ENCODE data around the gene PDE9A. TPM values are rescaled to one million over a fixed set of nuclear protein-coding genes. Genes with fewer than 3 reads are reported as not detected.
"Not testable (repeated sequence)": the region's sequence is repeated elsewhere in the genome, so short reads cannot be mapped to it uniquely, and the experiment has no call there.

Gene PDE9A
- total RNA-seq, 1 experiment from 2014 or later, result 31.9 TPM

DNA sequence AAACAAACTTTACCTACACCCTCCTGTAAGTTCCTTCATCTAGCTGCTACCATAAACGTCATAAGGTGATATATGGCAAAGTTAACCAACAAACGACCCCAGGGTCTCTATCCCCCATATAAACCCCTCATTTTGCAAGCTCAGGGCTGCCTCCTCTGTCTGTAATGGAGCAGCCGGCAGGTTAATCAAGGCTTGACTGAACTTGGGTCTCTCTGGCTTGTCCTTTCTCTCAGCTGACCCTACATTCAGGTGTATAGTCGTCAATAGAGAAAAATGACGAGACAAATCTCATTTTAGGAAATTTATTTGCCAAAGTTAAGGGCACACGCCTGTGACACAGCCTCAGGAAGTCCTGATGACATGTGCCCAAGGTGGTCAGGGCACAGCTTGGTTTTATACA is 158.5 kb downstream of the PDE9A start:
- Histone ChIP-seq H2BK120ac (ENCODE audit: low read depth, low read length, poor library complexity, severe bottlenecking) (no peak overlapping the region), H4K8ac (replicated peaks; ENCODE audit: insufficient read length, low read depth, low read length) (no peak overlapping the region), H3K56ac (ENCODE audit: insufficient read length, low read depth, low read length) (no peak overlapping the region), H3K9me3 (ENCODE audit: control insufficient read depth, low read depth, low read length) (peaks cover 22% of the 10 kb centered on the region), H3K18ac (ENCODE audit: insufficient read length, low read depth, low read length) (no peak overlapping the region), H3K23me2 (ENCODE audit: insufficient read length, low read depth, low read length, poor library complexity, severe bottlenecking) (no peaks in the 10 kb centered on the region), H4K5ac (ENCODE audit: insufficient read length, low read depth, low read length) (no peak overlapping the region), H2AK5ac (ENCODE audit: insufficient read length, low read length) (no peak overlapping the region), H3K23ac (ENCODE audit: insufficient read length, low read depth, low read length) (no peak overlapping the region), H3K9ac (ENCODE audit: extremely low read depth, insufficient read length, low read length) (no peak overlapping the region), H3K14ac (ENCODE audit: insufficient read depth, low read length) (no peak overlapping the region), H3K79me2 (ENCODE audit: insufficient read depth, low read length) (no peaks in the 10 kb centered on the region), H3K79me1 (ENCODE audit: insufficient read depth, low read depth, low read length, poor library complexity, severe bottlenecking) (no peaks in the 10 kb centered on the region), H3K4me2 (ENCODE audit: insufficient read depth, insufficient read length, low read length) (no peak overlapping the region), H2BK12ac (ENCODE audit: insufficient read length, low read depth, low read length) (no peak overlapping the region), H3K27ac (ENCODE audit: insufficient read length, low read depth, low read length) (no peak overlapping the region), H4K91ac (ENCODE audit: insufficient read length, low read depth, low read length) (no peak overlapping the region), H2BK5ac (ENCODE audit: insufficient read length, low read length) (no peak overlapping the region), H2BK20ac (ENCODE audit: low read depth, low read length, poor library complexity, severe bottlenecking) (no peak overlapping the region), H3T11ph (ENCODE audit: low read length) (no peak overlapping the region), H2BK15ac (ENCODE audit: low read depth, low read length) (no peak overlapping the region), H2AFZ (ENCODE audit: low read length) (no peak overlapping the region), H3K4me1 (ENCODE audit: insufficient read depth, low read length) (peaks cover 4% of the 10 kb centered on the region; the same call in 1 of the 2 replicates), H3K4ac (ENCODE audit: low read depth, low read length) (no peak overlapping the region), H3K27me3 (ENCODE audit: insufficient read depth, low read length) (no peaks in the 10 kb centered on the region), H4K20me1 (ENCODE audit: control insufficient read depth, insufficient read depth, insufficient read length) (no peaks in the 10 kb centered on the region)
- no peak for DNase-seq
- WGBS (ENCODE audit: extremely low coverage, insufficient read length, low lambda C conversion rate), result no CpG with 5 or more reads among the region's 6 CpGs
- Mint-ChIP-seq H3K9me3 (peaks cover 28 to 34% of the 10 kb centered on the region in 2 experiments), H3K4me3 (no peak overlapping the region), H3K27me3 (ENCODE audit: low read depth) (no peaks in the 10 kb centered on the region; the same call in none of the 2 replicates), H3K36me3 (ENCODE audit: insufficient read depth in 1 of 3, low read depth in 3 of 3) (peaks cover 7 to 17% (median 16%) of the 10 kb centered on the region in 3 experiments), H3K4me1 (peaks cover 6 to 42% of the 10 kb centered on the region in 2 experiments), H3K27ac (no peak overlapping the region)
- no peak for TF ChIP-seq CTCF (conservative IDR thresholded peaks at IDR 0.05)

GRCh38 chr21:42812528-42813241 is 159.3 kb downstream of the PDE9A start:
- Mint-ChIP-seq H3K36me3 (ENCODE audit: insufficient read depth in 1 of 3, low read depth in 3 of 3) (peaks cover 13 to 24% (median 20%) of the 10 kb centered on the region in 3 experiments), H3K4me1 (peaks cover 6 to 35% of the 10 kb centered on the region in 2 experiments), H3K9me3 (peaks cover 35 to 41% of the 10 kb centered on the region in 2 experiments)
- not testable (repeated sequence) for H3K27ac ChIP-seq (ENCODE audit: insufficient read length, low read depth, low read length); H2AK5ac ChIP-seq (ENCODE audit: insufficient read length, low read length); H3K79me2 ChIP-seq (ENCODE audit: insufficient read depth, low read length); H3K27me3 ChIP-seq (ENCODE audit: insufficient read depth, low read length); H4K20me1 ChIP-seq (ENCODE audit: control insufficient read depth, insufficient read depth, insufficient read length); H3K4me2 ChIP-seq (ENCODE audit: insufficient read depth, insufficient read length, low read length); H3K79me1 ChIP-seq (ENCODE audit: insufficient read depth, low read depth, low read length, poor library complexity, severe bottlenecking); H2BK120ac ChIP-seq (ENCODE audit: low read depth, low read length, poor library complexity, severe bottlenecking); H3K18ac ChIP-seq (ENCODE audit: insufficient read length, low read depth, low read length); H3K23me2 ChIP-seq (ENCODE audit: insufficient read length, low read depth, low read length, poor library complexity, severe bottlenecking); DNase-seq; H4K91ac ChIP-seq (ENCODE audit: insufficient read length, low read depth, low read length); H2BK15ac ChIP-seq (ENCODE audit: low read depth, low read length); H3K27me3 Mint-ChIP-seq (ENCODE audit: low read depth); H3K27ac Mint-ChIP-seq; H2AFZ ChIP-seq (ENCODE audit: low read length); H3K14ac ChIP-seq (ENCODE audit: insufficient read depth, low read length); H2BK20ac ChIP-seq (ENCODE audit: low read depth, low read length, poor library complexity, severe bottlenecking); H4K5ac ChIP-seq (ENCODE audit: insufficient read length, low read depth, low read length); H3K4ac ChIP-seq (ENCODE audit: low read depth, low read length); H3K56ac ChIP-seq (ENCODE audit: insufficient read length, low read depth, low read length); H4K8ac ChIP-seq (replicated peaks; ENCODE audit: insufficient read length, low read depth, low read length); H3K4me3 Mint-ChIP-seq; H3K4me1 ChIP-seq (ENCODE audit: insufficient read depth, low read length); H3K9ac ChIP-seq (ENCODE audit: extremely low read depth, insufficient read length, low read length); H2BK12ac ChIP-seq (ENCODE audit: insufficient read length, low read depth, low read length); H3T11ph ChIP-seq (ENCODE audit: low read length); H3K23ac ChIP-seq (ENCODE audit: insufficient read length, low read depth, low read length); H2BK5ac ChIP-seq (ENCODE audit: insufficient read length, low read length)
- WGBS (ENCODE audit: extremely low coverage, insufficient read length, low lambda C conversion rate), result no CpG with 5 or more reads among the region's 5 CpGs
- peaks cover 22% of the 10 kb centered on the region for H3K9me3 ChIP-seq (ENCODE audit: control insufficient read depth, low read depth, low read length)
